Mononuclear cell (primary cell): ENCODE data around the gene SMTNL1. TPM values are rescaled to one million over a fixed set of nuclear protein-coding genes. Genes with fewer than 3 reads are reported as not detected.

Source experiments
- H3K27me3 ChIP-seq: 2 replicates; pipeline ENCODE4 v1.6.0; 2011; ENCODE audit warnings: low read length, control low read depth; ENCODE audit not compliant: insufficient read depth
- H3K4me1 ChIP-seq: 2 replicates; pipeline ENCODE4 v1.5.1; 2011; ENCODE audit warnings: mild to moderate bottlenecking, low read length, control low read depth; ENCODE audit not compliant: insufficient read depth
- H3K4me3 ChIP-seq: 2 replicates; pipeline ENCODE4 v1.5.1; 2011; ENCODE audit warnings: mild to moderate bottlenecking, low read length, moderate library complexity
- H3K9me3 ChIP-seq: 2 replicates; pipeline ENCODE4 v1.5.1; 2011; ENCODE audit warnings: low read depth, mild to moderate bottlenecking, control low read depth, low read length
- total RNA-seq: library from RNA; depleted of rRNA; stranded (reverse); fragments of >200 nt; gene quantifications from one replicate; pipeline ENCODE4 v1.2.3, GENCODE V29; 2012

Gene SMTNL1
- 0.10 TPM for total RNA-seq

DNA sequence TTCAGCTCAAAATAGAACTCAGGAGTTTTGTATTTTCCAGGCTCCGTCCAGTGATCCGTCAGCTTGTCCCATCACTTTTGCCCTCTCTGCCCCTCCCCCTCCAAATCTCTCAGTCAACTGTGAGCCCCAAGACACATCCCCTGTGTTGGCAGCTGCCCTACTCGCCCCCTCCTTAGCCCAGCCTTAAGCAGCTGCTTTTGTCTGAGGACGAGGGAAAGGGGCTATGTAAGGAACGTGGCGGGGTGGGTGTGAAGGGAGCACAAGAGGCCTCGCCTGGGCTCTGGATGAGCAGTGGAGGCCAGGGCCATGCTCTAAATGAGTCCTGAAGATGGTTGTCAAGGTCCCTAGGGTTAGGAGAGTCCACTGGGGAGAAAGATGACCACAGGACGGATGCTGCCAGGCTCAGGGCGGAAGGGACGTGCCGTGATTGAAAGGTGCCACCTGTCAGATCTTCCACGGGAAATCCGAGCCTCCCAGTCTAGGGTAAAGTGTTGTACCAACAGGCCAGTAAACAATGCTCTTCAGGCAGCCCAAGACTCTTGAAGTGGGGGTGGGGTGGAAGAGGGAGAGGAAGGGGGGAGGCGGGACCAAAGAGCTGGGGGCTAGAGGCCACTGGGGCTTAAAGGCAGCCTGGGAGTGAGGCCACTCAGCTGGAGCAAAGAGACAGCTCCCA, at the start of gene SMTNL1:
Gene SMTNL1 (plus strand): TSS at position 649 of the 673 bp plus-strand sequence. CDS start 5,048 bp downstream, outside the sequence.
- H3K4me3 ChIP-seq, result no peak within 1 kb of the TSS
- H3K9me3 ChIP-seq, result no peaks in the 10 kb centered on the region
- H3K27me3 ChIP-seq, result no peaks in the 10 kb centered on the region
- H3K4me1 ChIP-seq, result no peaks in the 10 kb centered on the region

DNA sequence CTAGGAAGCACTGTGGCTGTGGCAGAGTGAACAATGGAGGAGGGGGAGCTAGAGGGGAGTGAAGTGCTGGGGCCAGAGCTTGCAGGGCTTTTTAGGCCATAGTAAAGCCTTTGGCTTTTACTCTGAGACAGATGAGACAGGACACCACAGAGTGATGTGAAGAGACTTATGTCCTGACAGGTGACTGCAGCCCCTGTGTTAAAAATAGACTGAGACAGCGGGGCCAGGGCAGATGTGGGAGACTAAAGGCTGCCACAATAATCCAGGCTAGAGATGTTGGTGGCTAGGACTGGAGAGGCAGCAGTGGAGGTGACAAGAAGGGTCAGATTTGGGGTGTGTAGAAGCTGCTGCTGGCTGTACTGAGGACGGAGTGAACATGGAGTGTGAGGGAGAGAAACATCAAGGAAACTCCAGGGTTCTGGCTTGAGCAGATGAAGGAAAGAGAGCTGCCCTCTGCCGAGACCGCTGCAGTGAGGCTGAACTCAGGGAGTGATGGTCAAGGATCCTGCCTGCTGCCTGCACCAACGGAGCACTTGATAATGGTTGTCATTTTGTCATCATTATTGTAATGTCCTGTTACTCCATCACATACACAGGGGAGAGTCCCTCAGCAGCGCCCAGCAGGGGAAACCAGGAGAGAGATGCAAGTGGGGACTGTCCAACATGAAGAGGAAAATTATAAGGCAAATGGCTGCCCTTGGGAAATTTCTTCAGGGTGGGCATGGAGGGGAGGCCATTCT, 49.3 kb upstream of the SMTNL1 start:
- Histone ChIP-seq H3K4me3 (no peak overlapping the region), H3K27me3 (no peaks in the 10 kb centered on the region), H3K4me1 (peaks cover 31% of the 10 kb centered on the region), H3K9me3 (no peaks in the 10 kb centered on the region)

DNA sequence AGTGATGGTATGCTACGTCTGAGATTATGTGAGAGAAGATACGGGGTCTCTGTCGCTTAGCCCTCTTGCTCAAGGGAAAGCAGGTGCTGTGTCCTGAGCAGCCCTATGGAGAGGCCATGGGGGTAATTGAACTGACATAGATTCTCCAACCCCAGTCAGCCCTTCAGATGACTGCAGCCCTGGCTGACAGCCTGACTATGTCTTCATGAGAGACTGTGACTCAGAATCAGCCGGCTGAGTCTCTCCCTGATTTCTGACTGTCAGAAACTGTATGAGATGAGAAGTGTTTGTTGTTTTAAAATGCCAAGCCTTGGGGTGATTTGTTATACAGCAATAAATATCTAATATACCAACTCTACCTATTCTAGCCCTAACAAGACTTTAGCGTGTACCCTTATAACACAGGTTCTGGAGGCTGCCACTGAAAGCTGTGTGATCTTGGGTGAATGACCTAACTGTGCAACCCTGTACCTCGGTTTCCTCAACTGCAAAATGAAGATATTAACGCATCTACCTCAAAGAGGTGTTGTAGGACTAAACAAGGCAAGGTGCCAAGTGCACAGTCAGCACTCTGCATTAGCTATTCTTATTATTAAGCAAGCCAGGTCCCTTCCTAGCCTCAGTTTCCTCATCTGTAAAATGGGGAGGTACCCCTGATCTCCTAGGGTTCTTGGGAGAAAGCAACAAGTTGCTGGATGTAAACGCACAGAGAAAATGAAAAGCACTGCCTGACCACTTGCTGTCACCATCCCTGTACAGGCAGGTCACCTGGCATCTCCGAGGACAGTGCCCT, 46.7 kb upstream of the SMTNL1 start:
- peaks cover 10% of the 10 kb centered on the region for H3K4me1 ChIP-seq

DNA sequence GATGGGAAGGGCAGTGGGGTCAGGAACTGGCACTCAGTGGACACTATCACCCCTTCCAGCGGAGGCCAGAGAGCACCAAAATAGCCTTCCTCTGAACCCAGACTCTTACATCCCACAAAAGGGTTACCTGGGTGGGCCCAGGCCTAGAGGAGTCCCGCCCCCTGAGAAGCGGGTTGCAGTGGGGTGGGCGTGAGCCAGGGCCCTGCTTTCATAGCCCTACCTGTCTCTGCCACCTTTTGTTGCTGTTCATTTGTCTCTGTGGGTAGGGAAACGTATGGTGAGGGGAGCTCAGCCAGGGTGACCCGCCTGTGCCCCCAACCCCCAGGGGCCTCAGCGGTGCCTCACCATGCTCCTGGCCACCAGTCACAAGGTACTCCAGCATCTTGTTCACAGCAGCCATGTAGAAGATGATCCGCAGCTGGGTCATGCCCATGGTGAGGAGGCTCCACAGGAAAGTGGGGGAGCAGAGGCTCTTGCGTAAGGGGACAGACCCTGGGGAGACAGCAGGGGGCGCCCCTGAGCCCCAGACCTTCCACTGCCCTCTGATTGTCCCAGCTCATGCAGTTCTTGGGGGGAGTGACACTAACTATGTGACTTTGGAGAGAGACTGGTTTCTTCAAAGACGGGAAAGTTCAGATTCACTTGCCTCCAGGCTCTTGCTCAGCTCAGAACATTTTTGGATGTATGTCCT, 45.9 kb upstream of the SMTNL1 start:
- peaks cover 5% of the 10 kb centered on the region for H3K4me1 ChIP-seq
- H3K9me3 ChIP-seq, result no peaks in the 10 kb centered on the region
- H3K4me3 ChIP-seq, result no peak overlapping the region
- H3K27me3 ChIP-seq, result no peaks in the 10 kb centered on the region

More for the DNA sequence above, 46.7 kb upstream of the SMTNL1 start:
- Histone ChIP-seq H3K4me3 (no peak overlapping the region), H3K27me3 (no peaks in the 10 kb centered on the region), H3K9me3 (no peaks in the 10 kb centered on the region)

DNA sequence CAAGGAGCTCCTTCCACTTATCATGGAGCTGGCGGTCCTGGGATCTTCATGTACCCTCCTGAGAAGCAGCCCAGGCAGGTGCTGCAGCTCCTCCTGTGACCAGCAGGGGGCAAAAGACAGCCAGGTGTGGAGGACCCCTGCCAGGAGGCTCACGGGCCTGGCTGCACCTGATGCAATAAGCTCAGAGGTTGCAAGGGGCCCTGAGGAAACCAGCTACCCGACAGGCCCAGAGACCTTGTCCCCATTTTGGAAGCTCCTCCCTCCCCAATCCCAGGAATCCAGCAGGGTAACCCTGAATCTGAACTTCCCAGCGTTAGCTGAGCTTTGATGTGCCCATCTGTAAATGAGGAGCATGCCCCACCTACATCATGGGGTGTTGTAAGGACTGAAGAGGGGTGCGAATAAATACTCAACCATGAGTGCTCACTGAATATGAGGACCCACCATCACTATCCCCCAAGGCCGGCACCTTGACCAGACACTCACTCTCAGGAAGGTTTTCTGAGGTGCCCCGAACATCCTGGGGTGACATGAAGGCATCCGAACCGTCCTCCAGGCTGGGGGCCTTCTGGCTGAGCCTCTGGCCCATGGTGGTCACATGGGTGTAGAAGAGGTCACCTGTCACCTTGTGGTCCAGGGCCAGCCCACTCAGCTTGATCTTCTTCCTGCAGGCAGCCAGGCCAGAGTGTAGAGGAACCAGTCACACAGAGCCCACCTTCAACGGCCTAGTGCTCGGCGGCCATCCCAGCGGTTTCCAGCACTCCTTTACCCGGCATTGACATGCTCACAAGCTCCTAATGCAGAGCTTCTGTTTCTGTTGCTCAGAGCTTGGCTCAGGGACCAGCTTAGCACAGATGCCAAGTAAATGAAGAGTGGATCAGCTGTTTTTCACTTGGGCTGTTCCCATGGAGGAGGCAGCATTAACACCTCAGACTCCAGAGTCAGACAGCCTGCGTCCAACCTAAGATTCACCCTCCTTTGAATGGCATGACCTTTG, 43.6 kb upstream of the SMTNL1 start:
- Histone ChIP-seq H3K4me3 (no peak overlapping the region), H3K9me3 (no peaks in the 10 kb centered on the region), H3K4me1 (peaks cover 5% of the 10 kb centered on the region), H3K27me3 (no peaks in the 10 kb centered on the region)

DNA sequence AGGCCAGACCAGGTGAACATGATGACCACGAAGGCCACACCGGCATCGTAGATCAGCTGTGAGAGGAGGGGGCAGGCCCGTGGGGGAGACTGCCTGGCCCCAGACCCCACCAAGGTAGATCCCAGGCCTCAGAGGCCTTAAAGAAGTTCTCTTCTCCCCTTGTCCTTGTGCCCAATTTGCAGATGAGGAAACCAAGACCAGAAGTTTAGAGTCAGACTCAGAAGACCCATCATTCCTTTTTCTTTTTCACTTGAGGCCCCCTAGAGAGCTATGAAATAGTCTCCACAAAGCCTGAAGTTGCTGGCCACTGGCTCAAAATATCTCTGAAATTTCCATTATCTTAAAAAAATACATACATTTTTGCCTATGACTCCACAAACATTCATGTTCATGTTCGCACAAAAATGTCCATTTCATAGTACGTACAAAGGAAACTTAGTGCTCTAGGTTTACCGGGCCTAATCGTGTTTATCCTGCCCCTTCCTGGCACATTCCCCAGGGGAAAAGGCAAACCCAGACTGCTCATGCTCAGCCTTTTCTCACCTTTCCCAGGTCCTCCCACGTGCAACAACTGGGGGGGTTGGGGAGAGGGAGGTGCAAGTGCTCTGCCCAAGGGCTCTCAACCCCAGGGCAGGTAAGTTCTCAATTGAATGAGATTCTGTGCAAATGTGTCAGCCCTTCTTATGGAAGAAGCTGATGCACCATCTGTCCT, 41.1 kb upstream of the SMTNL1 start:
- no peak overlapping the region for H3K4me3 ChIP-seq
- no peaks in the 10 kb centered on the region for H3K27me3 ChIP-seq
- H3K9me3 ChIP-seq, result no peaks in the 10 kb centered on the region
- peaks cover 13% of the 10 kb centered on the region for H3K4me1 ChIP-seq

DNA sequence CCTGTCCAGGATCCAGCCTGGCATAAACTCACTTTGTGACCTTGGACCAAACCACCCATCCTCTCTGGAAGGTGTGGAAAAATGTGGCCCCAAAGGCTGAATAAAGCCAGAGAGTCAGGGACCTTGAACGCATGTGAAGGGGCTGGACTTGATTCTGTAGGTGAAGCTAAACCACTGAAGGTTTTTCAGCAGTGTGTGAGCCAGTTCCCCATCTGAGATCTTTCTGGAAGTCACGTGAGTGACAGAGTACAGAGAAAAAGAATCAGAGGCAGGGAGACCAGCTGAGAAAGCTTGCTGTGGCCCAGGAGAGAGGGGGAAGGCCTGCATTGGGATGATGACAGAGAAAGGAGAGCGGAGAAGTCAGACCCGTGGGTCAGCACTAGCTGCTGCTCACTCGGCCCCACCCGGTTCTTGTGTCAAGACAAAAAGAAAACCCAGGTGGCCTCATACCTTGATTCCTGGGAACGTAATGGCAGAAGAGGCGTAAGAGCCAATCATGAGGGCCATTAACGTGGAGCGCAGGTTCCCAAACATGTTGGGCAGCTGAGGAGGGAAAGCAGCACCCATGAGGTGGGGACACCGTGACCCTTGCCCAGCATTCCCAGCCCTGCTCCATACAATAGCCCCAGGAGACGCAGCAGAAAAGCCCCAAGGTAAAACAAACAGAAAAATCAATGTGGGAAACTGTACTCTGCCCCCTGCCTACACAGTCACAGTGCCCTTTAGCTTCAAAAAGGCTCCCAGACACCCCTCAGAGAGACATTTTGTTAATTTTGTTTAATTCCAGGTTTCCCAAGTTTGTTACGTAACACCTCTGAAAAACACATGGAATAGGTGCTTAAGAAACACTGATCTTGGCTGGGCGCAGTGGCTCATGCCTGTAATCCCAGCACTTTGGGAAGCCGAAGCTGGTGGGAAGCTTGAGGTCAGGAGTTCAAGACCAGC, 39.8 kb upstream of the SMTNL1 start:
- Histone ChIP-seq H3K9me3 (no peaks in the 10 kb centered on the region), H3K27me3 (no peaks in the 10 kb centered on the region), H3K4me3 (no peak overlapping the region), H3K4me1 (peaks cover 13% of the 10 kb centered on the region)

- peaks cover 10% of the 10 kb centered on the region for H3K4me1 ChIP-seq
- no peak overlapping the region for H3K4me3 ChIP-seq
- H3K9me3 ChIP-seq, result no peaks in the 10 kb centered on the region
- no peaks in the 10 kb centered on the region for H3K27me3 ChIP-seq
Measured at GRCh38 chr11:57498540-57498939, 38.9 kb upstream of the SMTNL1 start.

- Histone ChIP-seq H3K4me3 (no peak overlapping the region), H3K4me1 (peaks cover 8% of the 10 kb centered on the region), H3K9me3 (no peaks in the 10 kb centered on the region), H3K27me3 (no peaks in the 10 kb centered on the region)
Measured at GRCh38 chr11:57499413-57499982, 37.9 kb upstream of the SMTNL1 start.

DNA sequence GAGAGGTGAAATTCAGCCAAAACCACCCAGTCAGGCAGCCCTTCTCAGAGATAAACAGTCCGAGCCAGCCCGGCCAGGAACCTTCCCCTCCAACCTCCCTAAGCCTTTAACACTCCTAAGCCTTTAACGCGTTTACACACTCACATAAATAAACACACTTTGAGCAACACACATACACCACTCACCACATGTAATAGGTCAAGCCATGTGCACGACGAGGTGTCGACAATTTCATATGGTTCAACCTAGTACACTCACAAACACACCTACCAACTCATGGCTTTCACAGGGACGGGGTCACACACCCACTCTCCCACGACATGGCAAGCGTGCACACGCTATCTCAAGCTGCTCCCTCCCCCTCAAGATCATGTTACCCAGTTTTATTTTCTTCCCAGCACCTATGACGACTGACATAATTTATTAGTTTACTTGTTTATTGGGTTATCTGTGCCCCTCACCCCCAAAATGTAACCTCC, 37.4 kb upstream of the SMTNL1 start:
- Histone ChIP-seq H3K27me3 (no peaks in the 10 kb centered on the region), H3K4me3 (no peak overlapping the region), H3K4me1 (peaks cover 8% of the 10 kb centered on the region), H3K9me3 (no peaks in the 10 kb centered on the region)

GRCh38 chr11:57500515-57500914, 36.9 kb upstream of the SMTNL1 start:
- no peak overlapping the region for H3K4me3 ChIP-seq

GRCh38 chr11:57500926-57501325, 36.5 kb upstream of the SMTNL1 start:
- Histone ChIP-seq H3K9me3 (no peaks in the 10 kb centered on the region), H3K4me1 (peaks cover 8% of the 10 kb centered on the region), H3K4me3 (no peak overlapping the region), H3K27me3 (no peaks in the 10 kb centered on the region)

More at GRCh38 chr11:57500515-57500914, 36.9 kb upstream of the SMTNL1 start:
- Histone ChIP-seq H3K9me3 (no peaks in the 10 kb centered on the region), H3K27me3 (no peaks in the 10 kb centered on the region), H3K4me1 (peaks cover 8% of the 10 kb centered on the region)
